ENCODE data around the gene MMP2.

DNA sequence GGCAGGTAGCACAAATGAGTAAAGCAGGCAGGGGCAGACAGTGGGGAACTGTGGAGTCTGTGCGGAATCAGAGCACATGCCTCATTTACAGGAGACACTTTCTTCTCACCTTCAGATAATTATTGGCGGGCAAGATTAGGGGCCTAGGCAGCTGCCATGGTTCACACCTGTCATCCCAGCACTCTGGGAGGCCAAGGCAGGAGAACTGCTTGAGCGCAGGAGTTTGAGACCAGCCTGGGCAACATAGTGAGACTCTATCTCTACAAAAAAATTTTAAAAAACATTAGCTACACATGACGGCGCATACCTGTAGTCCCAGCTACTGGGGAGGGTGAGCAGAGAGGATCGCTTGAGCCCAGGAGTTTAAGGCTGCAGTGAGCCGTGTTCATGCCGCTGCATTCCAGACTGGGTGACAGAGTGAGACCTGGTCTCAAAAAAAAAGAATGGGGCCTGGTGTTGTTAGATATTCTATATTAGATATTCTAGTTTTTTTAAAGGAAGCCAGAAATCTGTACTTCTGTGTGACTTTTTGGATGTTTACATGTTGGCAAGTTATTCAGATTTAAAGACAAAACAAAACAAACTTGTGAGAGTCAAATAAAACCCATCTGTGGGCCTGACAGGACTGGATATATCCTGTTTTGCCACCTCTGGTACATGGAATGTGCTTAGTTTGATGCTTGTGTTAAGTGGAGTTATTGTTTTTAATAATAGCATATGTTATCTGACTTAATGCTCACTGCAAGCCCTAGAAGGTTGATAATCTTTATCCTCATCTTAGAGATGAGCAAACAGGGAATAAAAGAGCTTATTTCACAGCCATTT lies 24.9 kb downstream of the MMP2 start:
- TF ChIP-seq, protein P1, sequence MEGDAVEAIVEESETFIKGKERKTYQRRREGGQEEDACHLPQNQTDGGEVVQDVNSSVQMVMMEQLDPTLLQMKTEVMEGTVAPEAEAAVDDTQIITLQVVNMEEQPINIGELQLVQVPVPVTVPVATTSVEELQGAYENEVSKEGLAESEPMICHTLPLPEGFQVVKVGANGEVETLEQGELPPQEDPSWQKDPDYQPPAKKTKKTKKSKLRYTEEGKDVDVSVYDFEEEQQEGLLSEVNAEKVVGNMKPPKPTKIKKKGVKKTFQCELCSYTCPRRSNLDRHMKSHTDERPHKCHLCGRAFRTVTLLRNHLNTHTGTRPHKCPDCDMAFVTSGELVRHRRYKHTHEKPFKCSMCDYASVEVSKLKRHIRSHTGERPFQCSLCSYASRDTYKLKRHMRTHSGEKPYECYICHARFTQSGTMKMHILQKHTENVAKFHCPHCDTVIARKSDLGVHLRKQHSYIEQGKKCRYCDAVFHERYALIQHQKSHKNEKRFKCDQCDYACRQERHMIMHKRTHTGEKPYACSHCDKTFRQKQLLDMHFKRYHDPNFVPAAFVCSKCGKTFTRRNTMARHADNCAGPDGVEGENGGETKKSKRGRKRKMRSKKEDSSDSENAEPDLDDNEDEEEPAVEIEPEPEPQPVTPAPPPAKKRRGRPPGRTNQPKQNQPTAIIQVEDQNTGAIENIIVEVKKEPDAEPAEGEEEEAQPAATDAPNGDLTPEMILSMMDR (IDR thresholded peaks at IDR 0.05): no peak
- no peak for TF ChIP-seq POLR2A (IDR thresholded peaks at IDR 0.05)

Measured in Peyer's patch (tissue), 4 donors.